Heart left ventricle (tissue), 13 donors: ENCODE data around the gene SLC22A14.

Experiments
- POLR2A ChIP-seq, 2 donors: fragments of 450-650 bp; IDR thresholded peaks; one replicate each; pipeline ENCODE4 v1.6.1; 2017; ENCODE audit warnings: antibody characterized with exemption in 2 of 2, mild to moderate bottlenecking in 2 of 2, moderate library complexity in 2 of 2
- TF ChIP-seq, protein P1 (sequence below), 12 donors: fragments of 200-600 bp; sonication (generic) in 4 of 12; IDR thresholded peaks; one replicate each; pipeline versions ENCODE4 v1.5.0 to v1.8.0; 2018 to 2022; ENCODE audit warnings: antibody characterized with exemption in 12 of 12, mild to moderate bottlenecking in 5 of 12
- donor health status: ischemic (EF 13 %, LVEDD 7.1; RV severe dilation, severe dysfunction).
- donor health status: DM: no; HTN: yes; CAD: no.
- donor health status: DM: no; HTN: no; CAD: no.
- donor health status: ischemic (EF 25% LVEDD 6.9; RV normal size, moderate dysfunction).
- donor health status: ischemic (EF 25% LVEDD 5.7; RV mildly dilated, moderate dysfunction).
- donor health status: ischemic (EF 35%, LVEDD 5.7; RV mildly dilated, moderate dysfunction).
- donor health status: nonischemic (EF 11% LVEDD 7.7; RV severe dilation, severe dysfunction).
- donor health status: DM: yes; HTN: yes; CAD: no.
- donor health status: PGD.
- donor health status: ischemic (EF 29% LVEDD 5.4; RV normal size, mild dysfunction).
- donor health status: nonischemic (EF 23%, LVEDD 6.1; RV moderate dilation, normal function).

DNA sequence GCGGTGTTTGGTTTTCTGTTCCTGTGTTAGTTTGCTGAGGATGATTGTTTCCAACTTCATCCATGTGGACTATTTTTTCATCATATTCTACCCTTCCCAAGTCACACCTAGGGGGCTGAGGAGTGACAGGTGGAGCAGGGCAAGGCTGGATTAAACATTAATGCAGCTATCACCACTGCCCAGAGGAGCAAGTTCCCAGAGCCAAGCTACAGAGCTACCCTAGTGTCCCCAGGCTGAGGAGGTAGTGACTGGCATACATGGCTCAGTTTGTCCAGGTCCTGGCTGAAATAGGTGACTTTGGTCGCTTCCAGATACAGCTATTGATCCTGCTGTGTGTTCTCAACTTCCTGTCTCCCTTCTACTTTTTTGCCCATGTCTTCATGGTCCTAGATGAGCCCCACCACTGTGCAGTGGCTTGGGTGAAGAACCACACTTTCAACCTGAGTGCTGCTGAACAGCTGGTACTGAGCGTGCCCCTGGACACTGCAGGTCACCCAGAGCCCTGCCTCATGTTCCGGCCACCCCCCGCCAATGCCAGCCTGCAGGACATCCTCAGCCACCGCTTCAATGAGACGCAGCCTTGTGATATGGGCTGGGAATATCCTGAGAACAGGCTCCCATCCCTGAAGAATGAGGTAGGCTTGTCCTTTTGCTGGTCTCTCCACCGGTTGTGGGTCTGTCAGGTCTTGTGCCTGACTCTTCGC lies 16.3 kb upstream of the SLC22A14 start, which contains the start of gene SLC22A13:
- TF ChIP-seq, protein P1, sequence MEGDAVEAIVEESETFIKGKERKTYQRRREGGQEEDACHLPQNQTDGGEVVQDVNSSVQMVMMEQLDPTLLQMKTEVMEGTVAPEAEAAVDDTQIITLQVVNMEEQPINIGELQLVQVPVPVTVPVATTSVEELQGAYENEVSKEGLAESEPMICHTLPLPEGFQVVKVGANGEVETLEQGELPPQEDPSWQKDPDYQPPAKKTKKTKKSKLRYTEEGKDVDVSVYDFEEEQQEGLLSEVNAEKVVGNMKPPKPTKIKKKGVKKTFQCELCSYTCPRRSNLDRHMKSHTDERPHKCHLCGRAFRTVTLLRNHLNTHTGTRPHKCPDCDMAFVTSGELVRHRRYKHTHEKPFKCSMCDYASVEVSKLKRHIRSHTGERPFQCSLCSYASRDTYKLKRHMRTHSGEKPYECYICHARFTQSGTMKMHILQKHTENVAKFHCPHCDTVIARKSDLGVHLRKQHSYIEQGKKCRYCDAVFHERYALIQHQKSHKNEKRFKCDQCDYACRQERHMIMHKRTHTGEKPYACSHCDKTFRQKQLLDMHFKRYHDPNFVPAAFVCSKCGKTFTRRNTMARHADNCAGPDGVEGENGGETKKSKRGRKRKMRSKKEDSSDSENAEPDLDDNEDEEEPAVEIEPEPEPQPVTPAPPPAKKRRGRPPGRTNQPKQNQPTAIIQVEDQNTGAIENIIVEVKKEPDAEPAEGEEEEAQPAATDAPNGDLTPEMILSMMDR (IDR thresholded peaks at IDR 0.05) = no peak
- TF ChIP-seq POLR2A (IDR thresholded peaks at IDR 0.05) = no peak
